Ovary (tissue), 10 donors: ENCODE results near the gene SRSF9. TPM values are rescaled to one million over a fixed set of nuclear protein-coding genes. Genes with fewer than 3 reads are reported as not detected.
A peak's percentile ranks its signal among the peaks of the same experiment; 100 is the strongest.
"Not testable (repeated sequence)": the region's sequence is repeated elsewhere in the genome, so short reads cannot be mapped to it uniquely, and the experiment has no call there.

ENCODE experiments used
- DNase-seq, 5 donors: peaks; one replicate each; pipeline ENCODE4 v3.0.0-alpha.2; 2019 to 2020
- H3K27ac ChIP-seq, 2 donors: fragments of 200-600 bp; one replicate each; pipeline versions ENCODE4 v1.5.1 to v1.8.0; 2019 to 2022
- H3K27me3 ChIP-seq: fragments of 200-600 bp; one replicate; pipeline ENCODE4 v1.8.0; 2022
- H3K36me3 ChIP-seq: fragments of 200-600 bp; sonication (generic); one replicate; pipeline ENCODE4 v1.5.1; 2019
- H3K4me1 ChIP-seq: one replicate; pipeline ENCODE4 v1.8.1; 2013; ENCODE audit warnings: mild to moderate bottlenecking, moderate library complexity; ENCODE audit not compliant: insufficient read depth
- H3K4me3 ChIP-seq: fragments of 200-600 bp; sonication (generic); one replicate; pipeline ENCODE4 v1.5.1; 2017
- H3K9me3 ChIP-seq, 2 donors: fragments of 200-600 bp in 1 of 2; sonication (generic) in 1 of 2; one replicate each; pipeline versions ENCODE4 v1.5.1 to v1.8.1; 2013 to 2019; ENCODE audit warnings: mild to moderate bottlenecking in 1 of 2, moderate library complexity in 1 of 2
- CTCF ChIP-seq, 3 donors: fragments of 450-650 bp in 2 of 3; fragments of 200-600 bp in 1 of 3; IDR thresholded peaks; one replicate each; pipeline versions ENCODE4 v1.5.1 to v1.8.0; 2016 to 2022; ENCODE audit warnings: antibody characterized with exemption in 3 of 3, mild to moderate bottlenecking in 1 of 3
- EP300 ChIP-seq: sonication (generic); formaldehyde crosslinking; IDR thresholded peaks from one replicate; pipeline ENCODE4 v1.6.1; 2017; ENCODE audit warnings: antibody characterized with exemption
- POLR2A ChIP-seq: fragments of 450-650 bp; IDR thresholded peaks from one replicate; pipeline ENCODE4 v1.6.1; 2017; ENCODE audit warnings: antibody characterized with exemption, mild to moderate bottlenecking, moderate library complexity
- WGBS, 3 donors: extraction: QIAGEN DNeasy Blood & Tissue Kit in 1 of 3; methylation state at CpG; one replicate each; pipeline versions ENCODE4 v1.1.5 to v1.1.7; 2013 to 2017; 5-methylcytosine and 5-hydroxymethylcytosine counted together
- intact Hi-C, 4 donors: fragments of 100-400 bp; cut with DNase I; formaldehyde crosslinking; loops; one replicate each; pipeline versions ENCODE4 v1.11.0 to v1.15.1; 2022 to 2023
- long read RNA-seq, 3 donors: library from polyadenylated mRNA in 2 of 3; unstranded in 2 of 3; transcript quantifications; one replicate each; pipeline ENCODE4 v2.0.0 and lab custom pipeline, GENCODE V29; 2021 to 2026
- polyA plus RNA-seq, 2 donors: library from polyadenylated mRNA; stranded (reverse); fragments of 200-250 nt in 1 of 2; fragments of 350-450 nt in 1 of 2; fragmentation: Illumina TruSeq in 1 of 2; extraction: RNeasy Lipid Tissue Mini Kit (QIAGEN cat#74804) in 1 of 2; gene quantifications; one replicate each; pipeline ENCODE4 v1.2.3, GENCODE V29; 2013 to 2014
- total RNA-seq, 7 donors: library from RNA; depleted of rRNA in 2 of 7; stranded (reverse); fragments of >200 nt in 2 of 7; fragmentation: NEBNext Ultra II Directional in 3 of 7; extraction: Animal tissue kit (Norgen Biotek cat#: 25700) in 3 of 7; gene quantifications; one replicate each; pipeline versions ENCODE4 v1.1.0 to v1.2.4, GENCODE V29; 2016 to 2023
- donor health status: DM: no; HTN: no; CAD: no; lungs with moderate emphysema.
- donor health status: DM: no; HTN: no; CAD: no.
- donor health status: Bipolar disorder and iron deficiency.
- donor health status: DM: yes; HTN: yes; CAD: no.
- donor health status: DM: no; HTN: no; CAD: no.
- donor health status: DM: yes; HTN: yes; CAD: no.

Gene SRSF9
- total RNA-seq, result 100 to 1,000 TPM in 5 of 7 donors, 10 to 100 TPM in 2; 53.8 to 141 (median 124) TPM
- 100 to 1,000 TPM; 106 to 129 TPM for polyA plus RNA-seq
- long read RNA-seq, donor 1, partial matches to known transcripts, result 0 of 2 reads
- long read RNA-seq, donor 1, other reads (novel, unspliced or antisense), result 0 of 2 reads
- long read RNA-seq, donor 2, transcript SRSF9-202 (2 exons, 946 nt), result minor isoform, 15 of 653 reads
- long read RNA-seq, donor 2, transcript SRSF9-203 (1 exons, 1,704 nt), result minor isoform, 109 of 653 reads
- long read RNA-seq, donor 2, transcript SRSF9-201 (4 exons, 1,201 nt), result major isoform, 342 of 653 reads
- long read RNA-seq, donor 2, transcript SRSF9-204 (2 exons, 1,446 nt), result minor isoform, 124 of 653 reads
- long read RNA-seq, donor 2, partial matches to known transcripts, result 58 of 653 reads
- long read RNA-seq, donor 2, other reads (novel, unspliced or antisense), result 5 of 653 reads
- long read RNA-seq, donor 3, transcript SRSF9-201 (4 exons, 1,201 nt), result major isoform, 140 of 150 reads
- long read RNA-seq, donor 3, partial matches to known transcripts, result 1 of 150 reads
- long read RNA-seq, donor 3, other reads (novel, unspliced or antisense), result 7 of 150 reads

- intact Hi-C loops, result no loop called here
- WGBS, 3 donors, result 0% methylated on average over 68 to 88 of the region's 88 CpGs
- Histone ChIP-seq H3K4me1 (peaks cover 9% of the 10 kb centered on the region), H3K27ac (peak within 1 kb of the TSS; percentile 87 to 89), H3K9me3 (no peaks in the 10 kb centered on the region), H3K27me3 (no peaks in the 10 kb centered on the region), H3K36me3 (no peaks in the 10 kb centered on the region), H3K4me3 (peak within 1 kb of the TSS; percentile 79)
- DNase-seq, result peak; percentile 95 to 97 (median 96)
- TF ChIP-seq EP300 (no peak), POLR2A (peak; percentile 76), CTCF (IDR thresholded peaks at IDR 0.05) (peak; percentile 89 to 94 (median 94))
Observed at GRCh38 chr12:120469450-120470149, at the start of gene SRSF9. SRSF9 (minus strand) TSS chr12:120469748; CDS start chr12:120469609, 139 bp downstream.

GRCh38 chr12:120519324-120519723, 49.8 kb upstream of the SRSF9 start:
- H3K27ac ChIP-seq, intact Hi-C loops, H3K9me3 ChIP-seq, H3K4me1 ChIP-seq, DNase-seq, H3K36me3 ChIP-seq, H3K27me3 ChIP-seq, H3K4me3 ChIP-seq: not testable (repeated sequence)
- 96 to 98% (median 97%) methylated on average over 8 of the region's 8 CpGs for WGBS, 3 donors

GRCh38 chr12:120515496-120515895, 45.9 kb upstream of the SRSF9 start:
- no peak overlapping the region for H3K27ac ChIP-seq
- no peaks in the 10 kb centered on the region for H3K27me3 ChIP-seq
- H3K4me3 ChIP-seq, result no peak overlapping the region
- no peaks in the 10 kb centered on the region for H3K36me3 ChIP-seq
- WGBS, 3 donors, result 90 to 94% (median 93%) methylated on average over 2 of the region's 2 CpGs
- TF ChIP-seq EP300 (no peak), POLR2A (no peak), CTCF (IDR thresholded peaks at IDR 0.05) (no peak)
- H3K9me3 ChIP-seq, result no peaks in the 10 kb centered on the region
- intact Hi-C loops, result no loop called here
- no peaks in the 10 kb centered on the region for H3K4me1 ChIP-seq
- no peak for DNase-seq

- Histone ChIP-seq H3K27ac (no peak overlapping the region), H3K4me3 (no peak overlapping the region), H3K27me3 (no peaks in the 10 kb centered on the region), H3K36me3 (no peaks in the 10 kb centered on the region), H3K4me1 (no peaks in the 10 kb centered on the region), H3K9me3 (no peaks in the 10 kb centered on the region)
- DNase-seq, result no peak
- 79 to 86% (median 83%) methylated on average over 7 of the region's 7 CpGs for WGBS, 3 donors
- intact Hi-C loops, result no loop called here
- TF ChIP-seq EP300, result no peak
- TF ChIP-seq POLR2A, result no peak
- TF ChIP-seq CTCF (IDR thresholded peaks at IDR 0.05), result no peak
Observed at GRCh38 chr12:120514002-120514401, 44.5 kb upstream of the SRSF9 start.
